Measurements from ENCODE around the gene PAX2. TPM values are rescaled to one million over a fixed set of nuclear protein-coding genes. Genes with fewer than 3 reads are reported as not detected.
A peak's percentile ranks its signal among the peaks of the same experiment; 100 is the strongest.

The PAX2 gene
- polyA plus RNA-seq, 3 donors: not detected

- no peak overlapping the region for H3K27ac ChIP-seq (ENCODE audit: low read depth in 1 of 2, low read length in 2 of 2)
- H3K27me3 ChIP-seq (ENCODE audit: control insufficient read depth in 2 of 2, insufficient read depth in 2 of 2, low read length in 2 of 2): peaks cover 84 to 97% of the 10 kb centered on the region in 2 donors
- peaks cover 0 to 20% (median 5%) of the 10 kb centered on the region in 7 donors for H3K9me3 Mint-ChIP-seq
- H2AFZ ChIP-seq (ENCODE audit: insufficient read depth, low read depth, low read length, poor library complexity, severe bottlenecking): no peak overlapping the region
- H3K4me1 ChIP-seq (ENCODE audit: control insufficient read depth in 1 of 2, insufficient read depth in 2 of 2, low read length in 2 of 2): peaks cover 0 to 3% of the 10 kb centered on the region in 2 donors
- peaks cover 95 to 99% (median 96%) of the 10 kb centered on the region in 3 donors for H3K27me3 Mint-ChIP-seq (ENCODE audit: low read depth in 3 of 3)
- H3K4me2 ChIP-seq (replicated peaks; ENCODE audit: extremely low read depth, low read length, poor library complexity, severe bottlenecking): peak overlapping the region; percentile 50
- H3K4me1 Mint-ChIP-seq: peaks cover 17% of the 10 kb centered on the region
- no peak overlapping the region for H3K4me3 ChIP-seq (replicated peaks in 1 of 3; ENCODE audit: low read depth in 2 of 3, low read length in 3 of 3)
- H3K4me3 Mint-ChIP-seq: peak overlapping the region in 1 of 2 donors; percentile 84
- no peak for TF ChIP-seq CTCF (IDR thresholded peaks at IDR 0.05)
- H3K79me2 ChIP-seq (ENCODE audit: insufficient read depth, low read length): no peaks in the 10 kb centered on the region
- H3K9me3 ChIP-seq (replicated peaks in 1 of 2; ENCODE audit: control insufficient read depth in 1 of 2, insufficient read depth in 1 of 2, low read length in 2 of 2): peaks cover 0 to 48% of the 10 kb centered on the region in 2 donors
- H4K20me1 ChIP-seq (ENCODE audit: insufficient read depth, low read length): no peaks in the 10 kb centered on the region
- 47% methylated on average over 4 of the region's 7 CpGs for WGBS (ENCODE audit: insufficient coverage)
- H3K36me3 ChIP-seq (replicated peaks in 1 of 2; ENCODE audit: control insufficient read depth in 1 of 2, insufficient read depth in 2 of 2, low read length in 2 of 2): no peaks in the 10 kb centered on the region
- H3K27ac Mint-ChIP-seq: no peak overlapping the region
- DNase-seq: no peak
- H3K9ac ChIP-seq (ENCODE audit: insufficient read depth, low read length, poor library complexity, severe bottlenecking): no peak overlapping the region
- intact Hi-C loops (cut with micrococcal nuclease): loop anchor here in 1 of 2 donors (10.0 kb wide), 1 partner anchor 172 kb away; no protein-coding TSS in a partner anchor
- peaks cover 2 to 16% of the 10 kb centered on the region in 2 donors for H3K36me3 Mint-ChIP-seq
Measured at GRCh38 chr10:100736809-100737354, 8.5 kb upstream of the PAX2 start.

GRCh38 chr10:100737355-100738054, 7.9 kb upstream of the PAX2 start:
- Mint-ChIP-seq H3K9me3 (peaks cover 0 to 20% (median 3%) of the 10 kb centered on the region in 7 donors), H3K4me3 (peak overlapping the region; percentile 52 to 84), H3K4me1 (peaks cover 14% of the 10 kb centered on the region), H3K27ac (no peak overlapping the region), H3K27me3 (ENCODE audit: low read depth in 3 of 3) (peaks cover 95 to 99% (median 96%) of the 10 kb centered on the region in 3 donors), H3K36me3 (peaks cover 0 to 12% of the 10 kb centered on the region in 2 donors)
- no peak for TF ChIP-seq CTCF (IDR thresholded peaks at IDR 0.05)
- H3K4me1 ChIP-seq (ENCODE audit: control insufficient read depth in 1 of 2, insufficient read depth in 2 of 2, low read length in 2 of 2): peaks cover 0 to 3% of the 10 kb centered on the region in 2 donors
- no peaks in the 10 kb centered on the region for H3K79me2 ChIP-seq (ENCODE audit: insufficient read depth, low read length)
- no peaks in the 10 kb centered on the region for H3K36me3 ChIP-seq (replicated peaks in 1 of 2; ENCODE audit: control insufficient read depth in 1 of 2, insufficient read depth in 2 of 2, low read length in 2 of 2)
- H2AFZ ChIP-seq (ENCODE audit: insufficient read depth, low read depth, low read length, poor library complexity, severe bottlenecking): no peak overlapping the region
- no peak overlapping the region for H3K27ac ChIP-seq (ENCODE audit: low read depth in 1 of 2, low read length in 2 of 2)
- H3K9ac ChIP-seq (ENCODE audit: insufficient read depth, low read length, poor library complexity, severe bottlenecking): no peak overlapping the region
- no peaks in the 10 kb centered on the region for H4K20me1 ChIP-seq (ENCODE audit: insufficient read depth, low read length)
- DNase-seq: no peak
- intact Hi-C loops (cut with micrococcal nuclease): loop anchor here in 1 of 2 donors (10.0 kb wide), 1 partner anchor 173 kb away; no protein-coding TSS in a partner anchor
- H3K4me3 ChIP-seq (replicated peaks in 1 of 3; ENCODE audit: low read depth in 2 of 3, low read length in 3 of 3): peak overlapping the region in 1 of 3 experiments; percentile 17
- H3K27me3 ChIP-seq (ENCODE audit: control insufficient read depth in 2 of 2, insufficient read depth in 2 of 2, low read length in 2 of 2): peaks cover 83 to 97% of the 10 kb centered on the region in 2 donors
- peak overlapping the region; percentile 50 for H3K4me2 ChIP-seq (replicated peaks; ENCODE audit: extremely low read depth, low read length, poor library complexity, severe bottlenecking)
- H3K9me3 ChIP-seq (replicated peaks in 1 of 2; ENCODE audit: control insufficient read depth in 1 of 2, insufficient read depth in 1 of 2, low read length in 2 of 2): peaks cover 0 to 48% of the 10 kb centered on the region in 2 donors
- 1% methylated on average over 26 of the region's 51 CpGs for WGBS (ENCODE audit: insufficient coverage)

Measured in CD14-positive monocyte (primary cell).